ENCODE data around the gene CARM1.
"Not testable (repeated sequence)": the region's sequence is repeated elsewhere in the genome, so short reads cannot be mapped to it uniquely, and the experiment has no call there.

Gene CARM1

GRCh38 chr19:10836479-10837330, 34.6 kb upstream of the CARM1 start:
- TF ChIP-seq CTCF (IDR thresholded peaks at IDR 0.05; ENCODE audit: low read depth, low read length), result no peak
- DNase-seq (ENCODE audit: low read depth in 2 of 2), result peak; percentile 91 to 93
- H3K4me3 ChIP-seq (replicated peaks in 1 of 2; ENCODE audit: low read depth in 2 of 2, low read length in 2 of 2), result peak overlapping the region; percentile 70 to 77

- not testable (repeated sequence) for DNase-seq (ENCODE audit: low read depth in 2 of 2); H3K4me3 ChIP-seq (replicated peaks in 1 of 2; ENCODE audit: low read depth in 2 of 2, low read length in 2 of 2)
Observed at GRCh38 chr19:10837649-10838048, 33.7 kb upstream of the CARM1 start.

GRCh38 chr19:10838377-10838776, 33.0 kb upstream of the CARM1 start:
- TF ChIP-seq CTCF (IDR thresholded peaks at IDR 0.05; ENCODE audit: low read depth, low read length), result no peak
- H3K4me3 ChIP-seq (replicated peaks in 1 of 2; ENCODE audit: low read depth in 2 of 2, low read length in 2 of 2), result no peak overlapping the region
- no peak for DNase-seq (ENCODE audit: low read depth in 2 of 2)

GRCh38 chr19:10839114-10840050, 32.0 kb upstream of the CARM1 start:
- no peak overlapping the region for H3K4me3 ChIP-seq (replicated peaks in 1 of 2; ENCODE audit: low read depth in 2 of 2, low read length in 2 of 2)
- no peak for DNase-seq (ENCODE audit: low read depth in 2 of 2)
- TF ChIP-seq CTCF (IDR thresholded peaks at IDR 0.05; ENCODE audit: low read depth, low read length), result no peak

DNA sequence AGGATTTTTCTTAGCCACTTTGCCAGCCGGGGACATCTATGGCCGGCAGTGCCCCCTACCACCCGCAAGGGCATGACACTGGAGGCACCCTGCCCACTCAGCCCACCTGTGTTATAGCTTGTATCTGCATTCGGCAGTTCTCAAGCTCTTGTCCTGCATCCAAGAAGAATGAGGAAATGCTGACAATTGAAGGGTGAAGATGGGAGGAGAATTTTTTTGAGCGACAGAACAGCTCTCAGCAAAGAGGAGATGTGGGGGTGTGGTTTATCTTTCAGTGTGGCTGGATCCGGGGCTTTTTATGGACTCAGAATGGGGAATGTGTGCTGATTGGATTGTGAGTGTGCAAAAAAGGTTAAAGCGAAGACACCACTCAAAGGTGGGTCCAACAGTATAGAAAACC, 28.6 kb upstream of the CARM1 start:
- no peak overlapping the region for H3K4me3 ChIP-seq (replicated peaks in 1 of 2; ENCODE audit: low read depth in 2 of 2, low read length in 2 of 2)
- no peak for DNase-seq (ENCODE audit: low read depth in 2 of 2)
- TF ChIP-seq CTCF (IDR thresholded peaks at IDR 0.05; ENCODE audit: low read depth, low read length), result no peak

GRCh38 chr19:10846500-10847202, 24.7 kb upstream of the CARM1 start:
- DNase-seq (ENCODE audit: low read depth in 2 of 2), result no peak
- TF ChIP-seq CTCF (IDR thresholded peaks at IDR 0.05; ENCODE audit: low read depth, low read length), result no peak

More at GRCh38 chr19:10846500-10847202, 24.7 kb upstream of the CARM1 start:
- H3K4me3 ChIP-seq (replicated peaks in 1 of 2; ENCODE audit: low read depth in 2 of 2, low read length in 2 of 2), result no peak overlapping the region
